Forelimb muscle (tissue), 1 donor: Measurements from ENCODE around the gene ACTL10. TPM values are rescaled to one million over a fixed set of nuclear protein-coding genes. Genes with fewer than 3 reads are reported as not detected.

Source experiments
- DNase-seq: peaks from one replicate; pipeline ENCODE4 v3.0.0-alpha.2; 2013; ENCODE audit warnings: low read depth
- polyA plus RNA-seq: library from polyadenylated mRNA; unstranded; fragments of 120-200 nt; gene quantifications from one replicate; pipeline ENCODE4 v1.2.1, GENCODE V29; 2013; ENCODE audit not compliant: insufficient read length

ACTL10 gene
- polyA plus RNA-seq, 1 donor: 0.33 TPM

- DNase-seq: peak; percentile 62
These were observed 11.4 kb downstream of the ACTL10 start for GRCh38 chr20:33677991-33678702.

- no peak for DNase-seq
These were observed 13.2 kb downstream of the ACTL10 start for GRCh38 chr20:33679758-33680485.

- no peak for DNase-seq
These were observed 13.9 kb downstream of the ACTL10 start for GRCh38 chr20:33680686-33681085.

- DNase-seq: no peak
These were observed 14.5 kb downstream of the ACTL10 start for GRCh38 chr20:33681288-33681687.

- no peak for DNase-seq
These were observed 15.1 kb downstream of the ACTL10 start for GRCh38 chr20:33681728-33682353.

GRCh38 chr20:33684533-33685327 is 18.0 kb downstream of the ACTL10 start:
- no peak for DNase-seq

- DNase-seq: no peak
These were observed 18.8 kb downstream of the ACTL10 start for GRCh38 chr20:33685328-33686099.

- DNase-seq: peak; percentile 80
These were observed 19.6 kb downstream of the ACTL10 start, which contains the start of gene E2F1 for GRCh38 chr20:33686100-33686983. TSS of gene E2F1 (minus strand) at chr20:33686385. CDS start at chr20:33686264, 121 bp downstream.

GRCh38 chr20:33686984-33687366 is 20.2 kb downstream of the ACTL10 start:
- DNase-seq: no peak

- DNase-seq: no peak
These were observed 20.7 kb downstream of the ACTL10 start for GRCh38 chr20:33687370-33687915.

- no peak for DNase-seq
These were observed 21.5 kb downstream of the ACTL10 start for GRCh38 chr20:33687993-33688937.

GRCh38 chr20:33688938-33689424 is 22.2 kb downstream of the ACTL10 start:
- no peak for DNase-seq

GRCh38 chr20:33689493-33689892 is 22.8 kb downstream of the ACTL10 start:
- DNase-seq: no peak

GRCh38 chr20:33689973-33690372 is 23.2 kb downstream of the ACTL10 start:
- DNase-seq: no peak

- DNase-seq: no peak
These were observed 26.5 kb downstream of the ACTL10 start for GRCh38 chr20:33693289-33693688.

- no peak for DNase-seq
These were observed 27.2 kb downstream of the ACTL10 start for GRCh38 chr20:33693741-33694638.

- DNase-seq: no peak
These were observed 27.9 kb downstream of the ACTL10 start for GRCh38 chr20:33694639-33695012.
